ENCODE results near the gene BCAN.

- TF ChIP-seq CTCF (IDR thresholded peaks at IDR 0.05) (no peak), POLR2A (IDR thresholded peaks at IDR 0.05) (no peak), POLR2AphosphoS5 (IDR thresholded peaks at IDR 0.05) (no peak)
Observed at GRCh38 chr1:156708218-156708661, 66.3 kb downstream of the BCAN start.

Data from gastroesophageal sphincter (tissue), 3 donors.